Right atrium auricular region (tissue), 2 donors: Measurements from ENCODE around the gene LRP1-AS. TPM values are rescaled to one million over a fixed set of nuclear protein-coding genes. Genes with fewer than 3 reads are reported as not detected.

ENCODE experiments used
- DNase-seq: peaks from one replicate; pipeline ENCODE4 v3.0.0-alpha.2; 2019; ENCODE audit warnings: low spot score
- H3K27ac ChIP-seq, 2 donors: fragments of 200-600 bp; sonication (generic); 1 replicate in 1 of 2; 2 replicates in 1 of 2; pipeline ENCODE4 v1.5.1; 2016 to 2019
- H3K27me3 ChIP-seq, 2 donors: fragments of 200-600 bp; sonication (generic); one replicate each; pipeline versions ENCODE4 v1.5.1 to v1.6.0; 2017 to 2019
- H3K36me3 ChIP-seq: fragments of 200-600 bp; sonication (generic); one replicate; pipeline ENCODE4 v1.5.1; 2016
- H3K4me1 ChIP-seq, 2 donors: fragments of 200-600 bp; sonication (generic); one replicate each; pipeline versions ENCODE4 v1.5.1 to v1.6.0; 2017 to 2019
- H3K4me3 ChIP-seq, 2 donors: fragments of 200-600 bp; sonication (generic); 1 replicate in 1 of 2; 2 replicates in 1 of 2; pipeline ENCODE4 v1.5.1; 2017 to 2019; ENCODE audit warnings: mild to moderate bottlenecking in 1 of 2, moderate library complexity in 1 of 2
- H3K9me3 ChIP-seq, 2 donors: fragments of 200-600 bp; sonication (generic); one replicate each; pipeline ENCODE4 v1.5.1; 2019
- total RNA-seq, 2 donors: library from RNA; depleted of rRNA; stranded (reverse); fragments of >200 nt; gene quantifications; one replicate each; pipeline ENCODE4 v1.1.0, GENCODE V29; 2016
- TF ChIP-seq, protein P1 (sequence below), 2 donors: fragments of 200-600 bp; sonication (generic); IDR thresholded peaks; one replicate each; pipeline ENCODE4 v1.5.1; 2019; ENCODE audit warnings: antibody characterized with exemption in 2 of 2

The LRP1-AS gene
- total RNA-seq, 2 donors from 2014 or later: not detected

DNA sequence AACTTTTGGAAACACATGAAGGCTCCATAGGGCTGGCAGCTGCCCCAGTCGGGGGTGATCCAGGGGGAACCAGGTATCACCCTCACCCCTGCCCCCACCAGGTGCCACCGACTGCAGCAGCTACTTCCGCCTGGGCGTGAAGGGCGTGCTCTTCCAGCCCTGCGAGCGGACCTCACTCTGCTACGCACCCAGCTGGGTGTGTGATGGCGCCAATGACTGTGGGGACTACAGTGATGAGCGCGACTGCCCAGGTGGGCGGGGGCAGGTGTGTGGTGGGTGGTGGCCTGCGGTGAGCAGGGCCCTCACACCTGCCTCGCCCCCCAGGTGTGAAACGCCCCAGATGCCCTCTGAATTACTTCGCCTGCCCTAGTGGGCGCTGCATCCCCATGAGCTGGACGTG lies 46.8 kb upstream of the LRP1-AS start:
- H3K4me1 ChIP-seq: peaks cover 0 to 12% of the 10 kb centered on the region in 2 donors
- no peaks in the 10 kb centered on the region for H3K9me3 ChIP-seq
- TF ChIP-seq, protein P1, sequence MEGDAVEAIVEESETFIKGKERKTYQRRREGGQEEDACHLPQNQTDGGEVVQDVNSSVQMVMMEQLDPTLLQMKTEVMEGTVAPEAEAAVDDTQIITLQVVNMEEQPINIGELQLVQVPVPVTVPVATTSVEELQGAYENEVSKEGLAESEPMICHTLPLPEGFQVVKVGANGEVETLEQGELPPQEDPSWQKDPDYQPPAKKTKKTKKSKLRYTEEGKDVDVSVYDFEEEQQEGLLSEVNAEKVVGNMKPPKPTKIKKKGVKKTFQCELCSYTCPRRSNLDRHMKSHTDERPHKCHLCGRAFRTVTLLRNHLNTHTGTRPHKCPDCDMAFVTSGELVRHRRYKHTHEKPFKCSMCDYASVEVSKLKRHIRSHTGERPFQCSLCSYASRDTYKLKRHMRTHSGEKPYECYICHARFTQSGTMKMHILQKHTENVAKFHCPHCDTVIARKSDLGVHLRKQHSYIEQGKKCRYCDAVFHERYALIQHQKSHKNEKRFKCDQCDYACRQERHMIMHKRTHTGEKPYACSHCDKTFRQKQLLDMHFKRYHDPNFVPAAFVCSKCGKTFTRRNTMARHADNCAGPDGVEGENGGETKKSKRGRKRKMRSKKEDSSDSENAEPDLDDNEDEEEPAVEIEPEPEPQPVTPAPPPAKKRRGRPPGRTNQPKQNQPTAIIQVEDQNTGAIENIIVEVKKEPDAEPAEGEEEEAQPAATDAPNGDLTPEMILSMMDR (IDR thresholded peaks at IDR 0.05): no peak
- H3K4me3 ChIP-seq: no peak overlapping the region
- peaks cover 92% of the 10 kb centered on the region for H3K36me3 ChIP-seq
- H3K27ac ChIP-seq: no peak overlapping the region
- no peak for DNase-seq
- H3K27me3 ChIP-seq: no peaks in the 10 kb centered on the region

DNA sequence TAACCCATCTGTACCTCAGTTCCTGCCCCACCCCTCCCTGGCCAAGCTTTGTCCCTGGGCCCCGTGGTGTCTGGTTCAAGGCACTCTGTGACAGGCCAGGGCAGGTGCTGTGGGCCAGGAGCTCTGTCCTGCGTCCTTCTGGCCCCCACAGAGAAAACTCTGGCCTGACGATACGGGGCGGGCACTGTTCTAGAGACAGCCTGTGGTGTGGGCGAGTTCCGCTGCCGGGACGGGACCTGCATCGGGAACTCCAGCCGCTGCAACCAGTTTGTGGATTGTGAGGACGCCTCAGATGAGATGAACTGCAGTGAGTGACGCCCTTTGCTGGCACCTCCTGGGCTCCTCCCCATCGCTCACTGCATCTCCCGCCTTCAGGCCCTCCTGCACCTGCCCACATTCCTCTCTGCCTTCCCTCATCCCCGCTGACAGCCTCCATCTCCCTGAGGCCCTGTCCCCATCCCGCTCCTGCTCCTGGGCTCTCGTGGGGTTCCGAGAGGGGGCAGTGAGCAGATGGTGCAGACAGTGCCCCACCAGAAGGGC lies 46.4 kb upstream of the LRP1-AS start:
- Histone ChIP-seq H3K27ac (no peak overlapping the region), H3K4me3 (no peak overlapping the region), H3K9me3 (no peaks in the 10 kb centered on the region), H3K4me1 (peaks cover 0 to 12% of the 10 kb centered on the region in 2 donors), H3K36me3 (peaks cover 89% of the 10 kb centered on the region), H3K27me3 (no peaks in the 10 kb centered on the region)
- no peak for DNase-seq
- TF ChIP-seq, protein P1 (IDR thresholded peaks at IDR 0.05): no peak

DNA sequence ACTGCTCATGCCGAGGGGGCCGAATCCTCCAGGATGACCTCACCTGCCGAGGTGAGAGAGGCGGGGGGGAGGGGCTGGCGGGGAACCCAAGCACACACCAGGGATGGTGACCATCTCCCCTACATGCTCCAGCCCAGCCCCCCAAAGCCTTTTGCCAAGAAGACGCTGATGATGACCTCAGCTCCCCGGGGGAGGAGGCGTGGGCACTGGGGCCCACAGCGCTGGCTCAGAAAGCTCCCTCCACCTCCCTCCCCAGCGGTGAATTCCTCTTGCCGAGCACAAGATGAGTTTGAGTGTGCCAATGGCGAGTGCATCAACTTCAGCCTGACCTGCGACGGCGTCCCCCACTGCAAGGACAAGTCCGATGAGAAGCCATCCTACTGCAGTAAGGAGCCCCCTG lies 45.5 kb upstream of the LRP1-AS start:
- Histone ChIP-seq H3K27me3 (no peaks in the 10 kb centered on the region), H3K27ac (no peak overlapping the region), H3K9me3 (no peaks in the 10 kb centered on the region), H3K36me3 (peaks cover 87% of the 10 kb centered on the region), H3K4me1 (peaks cover 0 to 12% of the 10 kb centered on the region in 2 donors), H3K4me3 (no peak overlapping the region)
- DNase-seq: no peak
- TF ChIP-seq, protein P1 (IDR thresholded peaks at IDR 0.05): no peak

DNA sequence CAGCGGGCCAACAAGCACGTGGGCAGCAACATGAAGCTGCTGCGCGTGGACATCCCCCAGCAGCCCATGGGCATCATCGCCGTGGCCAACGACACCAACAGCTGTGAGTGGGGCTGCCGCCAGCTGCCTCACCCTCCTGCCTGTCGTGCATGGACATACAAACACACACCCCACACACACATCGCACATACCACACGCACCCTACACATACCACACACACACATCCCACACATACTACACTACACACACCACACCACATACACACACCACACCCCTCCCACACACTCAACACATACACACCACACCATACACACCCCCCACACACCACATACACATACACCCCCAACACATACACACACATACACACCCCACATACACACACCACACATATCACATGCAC lies 44.0 kb upstream of the LRP1-AS start:
- no peak for DNase-seq
- H3K36me3 ChIP-seq: peaks cover 87% of the 10 kb centered on the region
- H3K27ac ChIP-seq: no peak overlapping the region
- TF ChIP-seq, protein P1 (IDR thresholded peaks at IDR 0.05): no peak
- H3K27me3 ChIP-seq: no peaks in the 10 kb centered on the region
- H3K4me1 ChIP-seq: peaks cover 0 to 12% of the 10 kb centered on the region in 2 donors
- no peaks in the 10 kb centered on the region for H3K9me3 ChIP-seq
- H3K4me3 ChIP-seq: no peak overlapping the region

DNA sequence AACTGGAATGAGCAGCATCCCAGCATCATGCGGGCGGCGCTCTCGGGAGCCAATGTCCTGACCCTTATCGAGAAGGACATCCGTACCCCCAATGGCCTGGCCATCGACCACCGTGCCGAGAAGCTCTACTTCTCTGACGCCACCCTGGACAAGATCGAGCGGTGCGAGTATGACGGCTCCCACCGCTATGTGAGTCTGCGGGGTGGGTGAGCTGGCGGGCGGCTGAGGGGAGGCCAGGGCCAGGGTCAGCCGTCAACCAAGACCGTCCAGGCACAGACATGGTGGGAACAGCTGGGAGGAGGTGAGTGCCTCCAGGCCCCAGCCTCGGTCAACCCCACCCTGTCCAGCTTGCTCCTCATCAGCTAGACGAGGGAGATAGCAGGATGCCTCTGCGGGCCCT lies 43.4 kb upstream of the LRP1-AS start:
- TF ChIP-seq, protein P1 (IDR thresholded peaks at IDR 0.05): no peak
- H3K36me3 ChIP-seq: peaks cover 87% of the 10 kb centered on the region
- H3K4me1 ChIP-seq: peaks cover 0 to 12% of the 10 kb centered on the region in 2 donors

DNA sequence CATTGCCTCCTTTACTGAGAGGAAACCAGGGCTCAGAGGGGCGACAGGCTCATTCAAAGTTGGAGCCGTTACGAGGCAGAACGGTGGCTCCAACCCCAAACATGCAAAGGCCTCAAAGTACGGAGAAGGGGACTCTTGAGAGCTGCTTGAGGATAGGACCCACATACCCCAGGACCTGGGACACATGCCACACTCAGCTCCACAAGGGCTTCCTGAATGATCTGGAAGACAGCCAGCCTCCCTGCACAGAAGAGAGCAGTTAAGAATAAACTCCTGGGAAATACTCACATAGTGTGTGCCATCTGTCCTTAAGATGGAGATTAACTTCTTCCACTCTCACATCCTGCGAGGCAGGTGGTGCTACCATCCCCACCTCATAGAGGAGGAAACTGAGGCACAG lies 42.6 kb upstream of the LRP1-AS start:
- DNase-seq: no peak
- Histone ChIP-seq H3K36me3 (peaks cover 87% of the 10 kb centered on the region), H3K9me3 (no peaks in the 10 kb centered on the region)

More for the DNA sequence above, 43.4 kb upstream of the LRP1-AS start:
- Histone ChIP-seq H3K27me3 (no peaks in the 10 kb centered on the region), H3K4me3 (no peak overlapping the region), H3K27ac (no peak overlapping the region), H3K9me3 (no peaks in the 10 kb centered on the region)
- no peak for DNase-seq

More for the DNA sequence above, 42.6 kb upstream of the LRP1-AS start:
- TF ChIP-seq, protein P1 (IDR thresholded peaks at IDR 0.05): no peak
- Histone ChIP-seq H3K4me3 (no peak overlapping the region), H3K27ac (no peak overlapping the region), H3K27me3 (no peaks in the 10 kb centered on the region), H3K4me1 (peaks cover 0 to 12% of the 10 kb centered on the region in 2 donors)
